GM18870 (cell line): ENCODE results near the gene AGXT.

ENCODE experiments used
- ATAC-seq: cut with Tn5 transposase; IDR thresholded peaks from one replicate; pipeline ENCODE4 v1.9.1; 2021; ENCODE audit warnings: moderate library complexity; ENCODE audit not compliant: unreplicated experiment

AGXT gene

GRCh38 chr2:240925191-240925567 lies 56.6 kb downstream of the AGXT start:
- ATAC-seq, result no peak

GRCh38 chr2:240925568-240926515 lies 57.2 kb downstream of the AGXT start:
- no peak for ATAC-seq

- no peak for ATAC-seq
Measured at GRCh38 chr2:240926516-240927389, 58.1 kb downstream of the AGXT start.

GRCh38 chr2:240927390-240927781 lies 58.8 kb downstream of the AGXT start:
- ATAC-seq, result no peak

GRCh38 chr2:240928476-240929363 lies 60.1 kb downstream of the AGXT start:
- no peak for ATAC-seq

GRCh38 chr2:240929364-240930095 lies 60.9 kb downstream of the AGXT start:
- ATAC-seq, result no peak
